HFFc6 (cell line): Measurements from ENCODE around the gene PACRG. TPM values are rescaled to one million over a fixed set of nuclear protein-coding genes. Genes with fewer than 3 reads are reported as not detected.

ENCODE experiments used
- DNase-seq: peaks from one replicate; pipeline ENCODE4 v3.0.0-alpha.2; 2018
- H3K27ac Mint-ChIP-seq: 2 replicates; pipeline ENCODE4 v1.8.0; 2020; ENCODE audit warnings: mild to moderate bottlenecking, mixed read lengths
- H3K27me3 Mint-ChIP-seq: 2 replicates; pipeline ENCODE4 v1.8.0; 2021; ENCODE audit warnings: mild to moderate bottlenecking, moderate library complexity, mixed read lengths; ENCODE audit not compliant: insufficient read depth
- H3K36me3 Mint-ChIP-seq: 2 replicates; pipeline ENCODE4 v1.8.0; 2021; ENCODE audit warnings: low read depth, mixed read lengths
- H3K4me1 Mint-ChIP-seq: 2 replicates; pipeline ENCODE4 v1.8.0; 2020; ENCODE audit warnings: low read depth, mixed read lengths
- H3K4me3 Mint-ChIP-seq: 2 replicates; pipeline ENCODE4 v1.8.0; 2020; ENCODE audit warnings: mild to moderate bottlenecking, moderate library complexity, mixed read lengths
- H3K9me3 Mint-ChIP-seq: 2 replicates; pipeline ENCODE4 v1.8.0; 2020; ENCODE audit warnings: mild to moderate bottlenecking, mixed read lengths
- total RNA-seq, 6 experiments: library from RNA; stranded (reverse); fragmentation: NEBNext Ultra II Directional; extraction: Animal tissue kit (Norgen Biotek cat#: 25700); gene quantifications; 2 replicates in 1 of 6; 3 replicates in 5 of 6; pipeline ENCODE4 v1.2.3, GENCODE V29; 2021
- TF ChIP-seq, protein P1 (sequence below): fragments of 200-600 bp; sonication (generic); IDR thresholded peaks from 2 replicates; pipeline ENCODE4 v1.5.0; 2021; ENCODE audit warnings: antibody characterized with exemption, mild to moderate bottlenecking

PACRG gene
- total RNA-seq, 6 experiments from 2014 or later: not detected

DNA sequence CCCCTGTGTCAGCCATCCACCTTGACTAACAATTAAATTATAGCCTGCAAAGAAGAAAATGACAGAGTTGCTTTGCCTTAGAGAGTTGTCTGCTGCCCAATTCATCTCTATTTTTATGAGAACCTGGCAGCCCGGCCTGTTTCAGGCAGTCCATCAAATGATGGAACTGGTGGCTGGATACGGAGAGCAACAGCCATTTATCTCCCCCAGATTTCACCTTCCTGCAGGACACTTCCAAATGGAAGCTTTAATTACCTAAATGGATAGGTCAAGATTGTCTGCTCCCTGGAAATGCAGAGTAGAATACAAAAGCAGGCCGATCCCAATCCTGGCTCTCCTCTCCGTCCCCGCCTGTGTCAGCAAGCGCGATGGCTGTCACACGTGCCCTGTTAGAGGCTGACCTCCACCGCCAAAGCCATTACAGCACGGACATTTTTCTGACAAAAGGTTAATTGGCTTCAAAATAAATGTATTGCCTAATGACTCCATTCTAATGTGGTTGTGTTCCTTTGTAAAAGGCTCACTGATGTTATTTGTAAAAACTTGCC, 86.7 kb downstream of the PACRG start:
- TF ChIP-seq, protein P1, sequence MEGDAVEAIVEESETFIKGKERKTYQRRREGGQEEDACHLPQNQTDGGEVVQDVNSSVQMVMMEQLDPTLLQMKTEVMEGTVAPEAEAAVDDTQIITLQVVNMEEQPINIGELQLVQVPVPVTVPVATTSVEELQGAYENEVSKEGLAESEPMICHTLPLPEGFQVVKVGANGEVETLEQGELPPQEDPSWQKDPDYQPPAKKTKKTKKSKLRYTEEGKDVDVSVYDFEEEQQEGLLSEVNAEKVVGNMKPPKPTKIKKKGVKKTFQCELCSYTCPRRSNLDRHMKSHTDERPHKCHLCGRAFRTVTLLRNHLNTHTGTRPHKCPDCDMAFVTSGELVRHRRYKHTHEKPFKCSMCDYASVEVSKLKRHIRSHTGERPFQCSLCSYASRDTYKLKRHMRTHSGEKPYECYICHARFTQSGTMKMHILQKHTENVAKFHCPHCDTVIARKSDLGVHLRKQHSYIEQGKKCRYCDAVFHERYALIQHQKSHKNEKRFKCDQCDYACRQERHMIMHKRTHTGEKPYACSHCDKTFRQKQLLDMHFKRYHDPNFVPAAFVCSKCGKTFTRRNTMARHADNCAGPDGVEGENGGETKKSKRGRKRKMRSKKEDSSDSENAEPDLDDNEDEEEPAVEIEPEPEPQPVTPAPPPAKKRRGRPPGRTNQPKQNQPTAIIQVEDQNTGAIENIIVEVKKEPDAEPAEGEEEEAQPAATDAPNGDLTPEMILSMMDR: no peak
- DNase-seq: no peak
- no peaks in the 10 kb centered on the region for H3K27me3 Mint-ChIP-seq
- no peak overlapping the region for H3K27ac Mint-ChIP-seq
- no peaks in the 10 kb centered on the region for H3K4me1 Mint-ChIP-seq
- H3K4me3 Mint-ChIP-seq: no peak overlapping the region
- H3K9me3 Mint-ChIP-seq: peaks cover 31% of the 10 kb centered on the region
- 0 out of 2 replicates have a peak, but pooled peaks cover 6% of the 10 kb centered on the region for H3K36me3 Mint-ChIP-seq

DNA sequence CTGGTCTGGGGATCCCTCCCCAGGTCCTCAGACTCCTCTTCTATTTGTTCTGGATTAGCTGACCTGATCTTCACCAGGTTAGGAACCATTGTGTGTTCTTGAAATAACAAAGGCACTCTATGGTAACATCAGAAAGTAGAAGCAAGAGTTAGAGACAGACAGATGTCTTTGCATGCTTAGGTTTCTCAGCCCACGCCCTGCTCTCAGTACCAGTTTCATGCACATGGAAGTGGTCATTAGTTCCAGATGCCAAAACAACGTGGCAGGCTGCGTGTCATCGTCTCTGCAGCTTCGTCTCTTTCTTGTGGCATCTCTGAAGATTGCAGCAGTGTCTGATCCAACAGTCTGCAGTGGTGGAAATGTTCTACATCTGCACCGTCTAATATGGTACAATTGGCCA, 89.4 kb downstream of the PACRG start:
- Mint-ChIP-seq H3K27me3 (no peaks in the 10 kb centered on the region), H3K4me3 (no peak overlapping the region), H3K9me3 (peaks cover 14% of the 10 kb centered on the region), H3K36me3 (no peaks in the 10 kb centered on the region), H3K27ac (no peak overlapping the region), H3K4me1 (no peaks in the 10 kb centered on the region)
- TF ChIP-seq, protein P1: no peak
- DNase-seq: no peak

DNA sequence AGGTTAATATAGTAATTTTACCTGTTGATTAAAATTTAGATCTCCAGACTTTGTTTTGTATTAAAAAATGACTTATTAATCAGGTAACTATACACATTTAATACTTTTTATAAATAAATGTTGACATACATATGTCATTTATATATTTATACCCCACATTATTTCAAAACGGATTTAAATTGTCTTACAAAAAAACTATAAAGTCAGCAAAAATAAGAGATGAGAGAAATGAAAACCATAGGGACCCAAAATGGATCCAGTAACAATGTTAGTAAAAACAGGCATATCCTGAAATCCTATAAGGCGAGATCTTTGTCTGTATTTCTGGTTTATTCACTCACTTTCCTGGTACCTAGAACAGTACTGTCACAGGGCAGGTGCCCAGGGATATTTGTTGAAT, 91.5 kb downstream of the PACRG start:
- Mint-ChIP-seq H3K4me1 (no peaks in the 10 kb centered on the region), H3K27ac (no peak overlapping the region), H3K9me3 (peaks cover 21% of the 10 kb centered on the region), H3K36me3 (no peaks in the 10 kb centered on the region), H3K4me3 (no peak overlapping the region), H3K27me3 (no peaks in the 10 kb centered on the region)
- DNase-seq: no peak
- TF ChIP-seq, protein P1: no peak

DNA sequence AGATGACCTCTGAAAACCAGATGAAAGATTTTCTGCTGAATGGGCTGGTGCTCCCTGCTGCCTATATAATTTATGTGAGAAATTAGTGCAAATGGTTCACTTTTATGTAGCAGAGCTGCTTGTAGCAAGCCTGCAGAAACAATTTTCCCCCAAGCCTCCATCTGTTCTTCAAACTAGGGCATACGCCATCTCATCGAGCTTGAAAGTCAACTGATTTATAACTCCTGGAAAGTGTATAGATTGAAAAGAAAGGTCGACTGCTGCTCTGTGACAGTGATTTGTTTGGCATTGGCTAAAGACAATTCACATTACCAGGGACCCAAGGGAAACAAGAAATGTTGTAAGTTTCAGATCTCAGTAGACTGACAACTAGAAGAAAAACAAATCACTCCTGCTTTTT, 93.3 kb downstream of the PACRG start:
- peaks cover 19% of the 10 kb centered on the region for H3K9me3 Mint-ChIP-seq
- H3K27me3 Mint-ChIP-seq: no peaks in the 10 kb centered on the region
- no peaks in the 10 kb centered on the region for H3K36me3 Mint-ChIP-seq
- DNase-seq: no peak
- no peaks in the 10 kb centered on the region for H3K4me1 Mint-ChIP-seq
- TF ChIP-seq, protein P1: no peak
- no peak overlapping the region for H3K4me3 Mint-ChIP-seq
- H3K27ac Mint-ChIP-seq: no peak overlapping the region

DNA sequence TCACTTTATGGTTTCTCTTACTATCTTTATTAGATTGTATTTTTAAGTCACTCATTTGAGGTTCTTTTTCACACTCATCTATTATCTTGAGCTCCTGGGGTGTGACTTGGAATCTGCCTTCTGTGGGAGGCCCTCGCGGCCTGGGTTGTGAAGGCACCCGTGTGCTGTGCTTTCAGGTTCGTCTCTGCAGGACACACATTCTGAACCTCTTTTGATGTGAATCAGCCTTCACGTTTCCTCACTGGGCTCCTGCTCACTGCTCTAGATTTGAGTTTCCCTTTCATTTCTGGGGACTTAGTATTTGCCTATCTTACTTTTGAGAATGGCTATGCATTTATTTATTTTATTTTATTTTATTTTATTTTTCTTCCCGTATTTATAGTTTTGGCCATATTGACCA, 97.8 kb downstream of the PACRG start:
- no peak for DNase-seq
- no peaks in the 10 kb centered on the region for H3K27me3 Mint-ChIP-seq
- H3K9me3 Mint-ChIP-seq: peaks cover 34% of the 10 kb centered on the region
- H3K36me3 Mint-ChIP-seq: no peaks in the 10 kb centered on the region
- TF ChIP-seq, protein P1: no peak
- no peaks in the 10 kb centered on the region for H3K4me1 Mint-ChIP-seq
- no peak overlapping the region for H3K27ac Mint-ChIP-seq
- H3K4me3 Mint-ChIP-seq: no peak overlapping the region
